Ramos (cell line): Measurements from ENCODE around the gene DHX29.

Experiments
- in situ Hi-C: fragments of 300-500 bp; cut with MboI; formaldehyde crosslinking; loops from one replicate; pipeline ENCODE4 v1.14.3; 2022; ENCODE audit warnings: low sequenced_read_pairs; ENCODE audit not compliant: unreplicated experiment

Gene DHX29

DNA sequence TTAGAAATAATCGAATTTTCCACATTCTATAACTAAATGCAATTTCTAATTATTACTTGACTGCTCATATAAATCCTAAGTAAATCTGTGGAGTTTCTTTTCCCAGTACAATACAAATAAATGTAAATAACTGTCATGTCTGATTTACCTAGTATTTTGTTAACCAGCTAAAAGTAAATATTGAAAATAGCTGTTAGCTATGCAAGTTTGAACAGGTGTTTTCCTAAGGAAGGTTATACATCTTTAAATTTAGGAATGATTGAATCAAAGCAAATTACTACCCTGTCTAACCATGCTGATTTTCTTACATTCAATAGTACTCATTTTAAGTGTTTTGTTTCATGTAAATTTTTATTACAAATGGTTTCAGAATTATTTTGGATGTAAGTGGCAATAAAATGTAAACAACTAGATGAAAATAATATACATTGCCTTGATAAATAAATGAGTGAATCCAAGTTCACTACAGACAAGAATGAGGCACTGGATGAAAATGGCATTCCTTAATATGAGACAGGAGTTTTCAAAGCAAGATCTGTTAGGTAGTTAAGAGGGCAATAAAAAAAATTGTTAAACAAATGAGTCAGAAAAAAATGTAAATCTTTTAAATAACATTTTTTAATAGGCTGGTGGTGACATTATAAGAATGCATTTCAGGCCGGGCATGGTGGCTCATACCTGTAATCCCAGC is 96.2 kb downstream of the DHX29 start:
- in situ Hi-C loops = no loop called here
